SJSA1 (cell line): ENCODE measurements around the gene MDP1. TPM values are rescaled to one million over a fixed set of nuclear protein-coding genes. Genes with fewer than 3 reads are reported as not detected.

ENCODE experiments used
- DNase-seq, 2 experiments: peaks; one replicate each; pipeline ENCODE4 v3.0.0-alpha.2; 2015 to 2020; ENCODE audit warnings: low spot score in 2 of 2, low read depth in 1 of 2
- H3K27ac ChIP-seq: fragments of 250-450 bp; sonication (Bioruptor Pico); 2 replicates; pipeline ENCODE4 v1.5.1; 2020; ENCODE audit warnings: mild to moderate bottlenecking, moderate library complexity
- H3K27me3 ChIP-seq: fragments of 250-450 bp; sonication (Bioruptor Pico); replicated peaks from 2 replicates; pipeline ENCODE4 v1.5.1; 2020; ENCODE audit warnings: mild to moderate bottlenecking, moderate library complexity
- H3K36me3 ChIP-seq: fragments of 250-450 bp; sonication (Bioruptor Pico); 2 replicates; pipeline ENCODE4 v1.5.1; 2020; ENCODE audit warnings: mild to moderate bottlenecking
- H3K4me1 ChIP-seq: fragments of 250-450 bp; sonication (Bioruptor Pico); replicated peaks from 2 replicates; pipeline ENCODE4 v1.6.1; 2021; ENCODE audit warnings: mild to moderate bottlenecking
- H3K4me3 ChIP-seq: fragments of 250-450 bp; sonication (Bioruptor Pico); 2 replicates; pipeline ENCODE4 v1.5.1; 2020; ENCODE audit warnings: mild to moderate bottlenecking
- H3K9me3 ChIP-seq: fragments of 250-450 bp; sonication (Bioruptor Pico); replicated peaks from 2 replicates; pipeline ENCODE4 v1.5.1; 2020; ENCODE audit warnings: mild to moderate bottlenecking
- total RNA-seq: library from RNA; depleted of rRNA; stranded (reverse); fragments of >200 nt; shearing (Covaris generic); gene quantifications from 2 replicates; pipeline ENCODE4 v1.2.3, GENCODE V29; 2014; rRNA removed

The MDP1 gene
- total RNA-seq, 1 experiment from 2014 or later, result 13.6 TPM

DNA sequence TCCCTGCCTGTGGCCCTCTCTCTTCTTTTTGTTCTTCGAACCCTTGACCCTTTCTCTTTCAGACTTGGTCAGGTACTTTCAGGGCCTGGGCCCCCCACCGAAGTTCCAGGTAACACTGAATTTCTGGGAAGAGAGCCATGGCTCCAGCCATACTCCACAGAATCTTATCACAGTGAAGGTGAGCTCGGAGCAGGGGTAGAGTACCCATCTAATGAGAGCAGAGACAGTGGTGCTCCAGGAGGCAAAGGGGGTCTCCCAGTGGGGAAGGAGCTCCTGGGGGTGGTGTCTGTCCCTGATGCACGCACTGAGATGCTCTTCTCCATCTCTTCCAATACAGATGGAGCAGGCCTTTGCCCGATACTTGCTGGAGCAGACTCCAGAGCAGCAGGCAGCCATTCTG is 50.1 kb downstream of the MDP1 start:
- Histone ChIP-seq H3K9me3 (no peaks in the 10 kb centered on the region), H3K4me3 (no peak overlapping the region), H3K27ac (no peak overlapping the region), H3K36me3 (peaks cover 55% of the 10 kb centered on the region), H3K4me1 (peaks cover 14% of the 10 kb centered on the region), H3K27me3 (no peaks in the 10 kb centered on the region)
- DNase-seq, result no peak

GRCh38 chr14:24164518-24164991 is 51.3 kb downstream of the MDP1 start:
- peaks cover 18% of the 10 kb centered on the region for H3K4me1 ChIP-seq
- peaks cover 67% of the 10 kb centered on the region for H3K36me3 ChIP-seq
- no peak for DNase-seq
- H3K9me3 ChIP-seq, result no peaks in the 10 kb centered on the region
- no peak overlapping the region for H3K27ac ChIP-seq
- H3K27me3 ChIP-seq, result no peaks in the 10 kb centered on the region
- H3K4me3 ChIP-seq, result no peak overlapping the region

Other genes starting within 250 kb of the MDP1 start
- 4.9 and 15.1 TPM in 2 replicates for gene DHRS4L2, start 227.1 kb downstream of the MDP1 start, total RNA-seq
- gene CARMIL3, start 164.1 kb downstream of the MDP1 start, total RNA-seq, result not detected in 2 replicates
- not detected in 2 replicates for gene CPNE6, start 144.5 kb downstream of the MDP1 start, total RNA-seq
- gene PCK2, start 121.8 kb downstream of the MDP1 start, total RNA-seq, result 4.8 and 5.3 TPM in 2 replicates
- 43.1 and 44.0 TPM in 2 replicates for gene DCAF11, start 101.3 kb downstream of the MDP1 start, total RNA-seq
- gene NRL, start 101.1 kb downstream of the MDP1 start, total RNA-seq, result 1.4 TPM in 1 of 2 replicates, not detected in the other
- 1.8 TPM in 1 of 2 replicates, not detected in the other for gene FITM1, start 85.4 kb downstream of the MDP1 start, total RNA-seq
- 168 and 199 TPM in 2 replicates for gene PSME1, start 79.9 kb downstream of the MDP1 start, total RNA-seq
- gene EMC9, start 74.5 kb downstream of the MDP1 start, total RNA-seq, result 11.1 and 24.5 TPM in 2 replicates
- gene PSME2, start 69.5 kb downstream of the MDP1 start, total RNA-seq, result 161 and 167 TPM in 2 replicates
- 40.3 and 135 TPM in 2 replicates for gene RNF31, start 68.6 kb downstream of the MDP1 start, total RNA-seq
- 21.8 and 24.3 TPM in 2 replicates for gene IRF9, start 54.8 kb downstream of the MDP1 start, total RNA-seq
- gene REC8, start 44.0 kb downstream of the MDP1 start, total RNA-seq, result 0.47 and 6.8 TPM in 2 replicates
- gene IPO4, start 27.2 kb downstream of the MDP1 start, total RNA-seq, result 25.1 and 27.6 TPM in 2 replicates
- gene TM9SF1, start 20.6 kb downstream of the MDP1 start, total RNA-seq, result 60.3 and 60.5 TPM in 2 replicates
- not detected in 2 replicates for gene TSSK4, start 10.4 kb downstream of the MDP1 start, total RNA-seq
- 23.0 and 29.9 TPM in 2 replicates for gene CHMP4A, start 2.6 kb downstream of the MDP1 start, total RNA-seq
- 234 and 316 TPM in 2 replicates for gene NEDD8, start 16.3 kb upstream of the MDP1 start, total RNA-seq
- 46.1 and 64.8 TPM in 2 replicates for gene GMPR2, start 16.9 kb upstream of the MDP1 start, total RNA-seq
- gene TINF2, start 26.6 kb upstream of the MDP1 start, total RNA-seq, result 31.1 and 53.0 TPM in 2 replicates
- 0.76 TPM in 1 of 2 replicates, not detected in the other for gene TGM1, start 47.1 kb upstream of the MDP1 start, total RNA-seq
- 18.0 and 30.4 TPM in 2 replicates for gene RABGGTA, start 55.5 kb upstream of the MDP1 start, total RNA-seq
- 5.4 and 20.5 TPM in 2 replicates for gene DHRS1, start 83.7 kb upstream of the MDP1 start, total RNA-seq
- gene NOP9, start 83.8 kb upstream of the MDP1 start, total RNA-seq, result 15.3 and 16.2 TPM in 2 replicates
- not detected in 2 replicates for gene CIDEB, start 91.9 kb upstream of the MDP1 start, total RNA-seq
- gene LTB4R2, start 94.1 kb upstream of the MDP1 start, total RNA-seq, result 3.1 and 10.1 TPM in 2 replicates
- gene LTB4R, start 95.4 kb upstream of the MDP1 start, total RNA-seq, result 0.81 and 2.1 TPM in 2 replicates
- gene ADCY4, start 119.0 kb upstream of the MDP1 start, total RNA-seq, result not detected in 2 replicates
- gene RIPK3, start 123.9 kb upstream of the MDP1 start, total RNA-seq, result not detected in 2 replicates
- 14.6 and 23.6 TPM in 2 replicates for gene NFATC4, start 152.1 kb upstream of the MDP1 start, total RNA-seq
- 0.87 and 1.2 TPM in 2 replicates for gene NYNRIN, start 182.9 kb upstream of the MDP1 start, total RNA-seq
- 0.84 and 3.1 TPM in 2 replicates for gene CBLN3, start 213.6 kb upstream of the MDP1 start, total RNA-seq
- 12.5 and 25.1 TPM in 2 replicates for gene KHNYN, start 213.9 kb upstream of the MDP1 start, total RNA-seq
- gene SDR39U1, start 226.7 kb upstream of the MDP1 start, total RNA-seq, result 7.9 and 8.2 TPM in 2 replicates